NCI-H2227 treated with DMSO at 0.1 percent for 48 hours (cell line): ENCODE measurements around the gene HBB.

ENCODE experiments used
- DNase-seq: peaks from one replicate; lab custom pipeline; 2025; lab: John Stamatoyannopoulos, UW

The HBB gene

DNA sequence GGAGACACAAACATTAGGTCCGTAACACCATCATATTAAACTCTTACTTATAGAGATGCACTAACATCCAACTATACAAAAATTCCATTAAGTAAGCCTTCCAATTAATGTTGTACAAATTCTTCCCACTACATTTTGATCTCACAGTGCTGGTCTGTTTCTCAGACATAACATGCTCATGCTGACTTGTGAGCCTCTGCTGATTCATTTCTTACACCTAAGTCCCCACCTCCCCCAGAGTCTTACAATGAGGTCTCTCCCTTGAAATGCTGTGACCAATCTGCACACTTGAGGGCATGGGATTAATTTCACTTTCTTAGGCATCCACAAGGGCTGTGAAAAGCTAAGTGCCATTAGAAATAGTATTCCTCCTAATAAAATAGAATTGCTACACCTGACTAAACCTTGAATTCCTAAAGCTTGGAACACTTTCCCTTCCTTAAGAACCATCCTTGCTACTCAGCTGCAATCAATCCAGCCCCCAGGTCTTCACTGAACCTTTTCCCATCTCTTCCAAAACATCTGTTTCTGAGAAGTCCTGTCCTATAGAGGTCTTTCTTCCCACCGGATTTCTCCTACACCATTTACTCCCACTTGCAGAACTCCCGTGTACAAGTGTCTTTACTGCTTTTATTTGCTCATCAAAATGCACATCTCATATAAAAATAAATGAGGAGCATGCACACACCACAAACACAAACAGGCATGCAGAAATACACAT lies 20.8 kb upstream of the HBB start:
- DNase-seq: no peak

DNA sequence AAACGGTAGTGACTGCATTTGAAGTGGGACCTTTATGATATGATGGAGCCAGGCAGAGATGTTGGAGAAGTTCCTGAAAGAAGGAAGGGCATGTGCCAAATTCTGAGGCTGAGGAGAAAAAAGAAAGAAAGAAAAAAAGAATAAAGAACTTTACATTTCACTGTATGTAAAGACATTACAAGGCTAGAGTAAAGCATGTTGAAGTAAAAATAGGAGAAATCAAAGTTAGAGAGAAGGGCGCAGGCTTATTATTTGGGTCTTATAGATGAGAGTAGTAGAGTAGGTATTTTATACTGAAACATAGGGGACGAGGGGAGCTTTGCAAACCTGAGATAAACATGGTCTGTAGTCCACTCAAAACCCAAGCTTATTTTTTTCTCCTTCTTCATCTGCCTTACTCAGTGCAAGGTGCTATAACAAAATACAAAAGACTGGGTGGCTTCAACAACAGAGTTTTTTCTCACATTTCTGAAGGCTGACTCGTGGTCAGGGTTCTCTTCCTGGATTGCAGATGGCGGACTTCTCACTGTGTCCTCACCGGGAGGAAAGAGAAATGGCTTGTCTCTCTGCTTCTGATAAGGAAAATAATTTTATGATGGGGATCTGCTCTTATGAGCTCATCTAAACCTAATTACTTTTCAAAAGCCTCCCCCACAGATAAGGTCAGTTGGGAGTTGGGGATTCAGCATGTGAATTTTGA lies 20.1 kb upstream of the HBB start:
- DNase-seq: no peak

DNA sequence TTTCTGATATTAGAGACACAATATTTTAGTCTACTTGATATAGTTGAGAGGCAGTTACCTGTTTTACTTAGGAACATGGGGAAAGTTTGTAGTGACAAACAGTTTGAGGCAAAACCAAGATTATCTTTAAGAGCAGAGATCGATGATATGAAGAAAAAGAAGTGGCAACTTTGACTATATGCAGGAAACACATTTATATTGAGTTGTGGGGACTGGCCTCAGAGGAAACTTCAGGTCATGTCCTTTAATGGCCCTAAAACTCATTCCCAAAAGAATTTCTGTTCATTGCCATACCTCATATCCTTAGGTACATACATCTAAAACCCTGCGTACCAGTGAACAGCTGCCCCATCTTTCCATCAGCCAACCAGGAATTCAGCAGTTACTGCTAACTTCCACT lies 18.3 kb upstream of the HBB start:
- no peak for DNase-seq

DNA sequence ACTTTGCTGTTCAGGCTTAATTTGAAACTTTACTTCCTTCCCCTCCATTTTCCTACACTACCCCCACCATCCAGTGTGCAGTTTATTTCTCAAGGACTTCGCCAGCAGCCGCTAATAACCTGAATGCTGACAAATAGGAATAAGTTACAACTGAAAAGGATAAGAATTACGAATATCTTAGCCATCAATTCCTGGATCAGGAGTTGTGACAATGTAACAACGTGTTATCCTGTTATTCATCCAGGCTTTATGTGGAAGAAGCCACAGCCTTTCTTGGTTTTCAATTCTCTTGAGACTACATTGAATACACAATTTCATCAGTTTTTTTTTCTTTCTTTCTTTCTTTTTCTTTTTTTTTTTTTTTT lies 16.9 kb upstream of the HBB start:
- DNase-seq: no peak

DNA sequence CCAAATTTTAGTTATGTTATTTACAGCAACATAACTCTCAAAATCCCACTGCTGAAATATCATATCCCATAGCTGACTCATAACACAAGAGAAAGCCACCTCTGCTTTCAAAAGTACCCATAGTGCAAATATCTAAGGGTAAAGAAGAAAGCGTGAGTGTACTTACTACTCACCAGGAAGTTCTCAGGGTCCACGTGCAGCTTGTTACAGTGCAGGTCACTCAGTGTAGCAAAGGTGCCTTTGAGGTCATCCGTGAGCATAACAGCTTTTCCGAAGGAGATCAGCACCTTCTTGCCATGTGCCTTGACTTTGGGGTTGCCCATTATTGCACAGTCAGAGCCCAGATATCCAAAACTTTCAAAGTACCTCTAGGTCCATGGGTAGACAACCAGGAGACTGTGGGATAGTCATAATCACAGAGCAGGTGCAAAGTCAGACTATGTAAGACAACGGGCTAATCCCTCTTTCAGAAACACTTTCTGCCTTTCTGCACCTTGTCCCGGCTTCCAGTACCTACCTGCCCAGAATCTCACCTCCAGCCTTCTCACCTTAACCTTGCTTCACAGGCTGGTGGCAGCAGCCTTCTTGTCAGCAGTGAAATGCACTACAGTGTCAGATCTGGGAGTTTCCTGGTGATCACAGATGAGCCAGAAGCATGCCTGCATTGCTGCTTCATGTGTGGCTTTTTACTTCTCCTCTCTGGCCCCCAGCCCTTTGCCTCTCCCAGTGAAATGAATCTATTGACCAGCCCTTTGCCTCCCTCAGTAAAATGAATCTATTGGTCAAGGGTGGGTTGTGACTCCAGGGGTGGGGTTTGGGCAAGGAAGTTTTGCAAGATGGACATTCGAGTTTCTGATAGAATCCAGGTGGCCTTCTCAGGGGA lies 16.3 kb upstream of the HBB start:
- DNase-seq: no peak

DNA sequence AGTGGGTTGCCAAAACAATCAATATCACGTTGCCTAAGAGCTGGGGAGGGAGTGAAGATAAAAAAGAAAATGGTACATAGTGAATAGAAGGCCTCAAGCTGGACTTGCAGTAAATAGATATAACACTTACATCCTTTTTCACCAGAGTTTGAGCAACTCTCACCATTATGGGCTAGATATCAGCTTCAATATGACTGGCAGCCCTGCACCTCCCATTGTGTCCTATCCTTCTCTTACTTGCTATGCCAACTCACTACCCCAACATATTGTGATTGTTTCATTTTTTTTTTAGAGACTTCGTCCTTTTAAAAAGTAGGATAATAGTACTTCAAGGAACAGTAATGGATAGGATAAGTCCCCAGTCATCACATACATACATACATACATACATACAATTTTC lies 15.3 kb upstream of the HBB start:
- DNase-seq: no peak

DNA sequence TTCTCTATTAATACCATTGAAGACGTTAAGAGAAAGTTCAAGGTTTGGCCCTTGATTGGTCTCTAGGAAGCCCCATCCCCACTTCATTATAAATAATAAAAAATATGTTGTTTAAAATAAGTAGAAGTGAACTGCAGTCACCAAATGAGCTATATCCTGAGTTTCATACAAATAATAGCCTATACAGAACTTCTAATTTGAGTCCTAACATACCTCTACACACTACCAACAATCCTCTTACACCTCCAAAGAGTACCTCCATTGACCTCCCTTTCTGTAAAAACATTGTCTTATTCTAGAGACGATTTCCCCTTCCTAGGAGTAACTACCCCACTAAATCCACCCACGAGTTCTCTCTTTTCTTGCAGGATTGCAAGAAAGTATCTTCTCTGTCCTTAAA lies 14.6 kb upstream of the HBB start:
- DNase-seq: no peak

DNA sequence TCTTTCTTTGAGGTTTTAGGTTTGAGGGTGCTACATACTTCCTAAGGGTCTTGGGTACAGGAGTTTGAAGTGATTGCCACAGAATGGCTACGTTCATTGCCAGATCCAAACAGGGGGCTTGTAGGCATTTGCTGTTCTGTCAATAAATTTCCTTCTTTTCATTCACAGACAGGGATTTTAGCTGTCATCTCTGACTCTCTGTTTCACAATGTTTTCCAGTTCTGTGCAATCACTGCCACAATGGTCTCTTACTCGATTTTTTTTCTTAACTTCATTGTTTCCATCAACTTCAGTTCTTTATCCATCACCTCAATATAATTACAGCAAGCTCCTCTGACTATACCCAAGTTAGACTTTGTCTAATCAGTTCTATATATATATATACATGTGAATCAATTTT lies 13.6 kb upstream of the HBB start:
- no peak for DNase-seq

DNA sequence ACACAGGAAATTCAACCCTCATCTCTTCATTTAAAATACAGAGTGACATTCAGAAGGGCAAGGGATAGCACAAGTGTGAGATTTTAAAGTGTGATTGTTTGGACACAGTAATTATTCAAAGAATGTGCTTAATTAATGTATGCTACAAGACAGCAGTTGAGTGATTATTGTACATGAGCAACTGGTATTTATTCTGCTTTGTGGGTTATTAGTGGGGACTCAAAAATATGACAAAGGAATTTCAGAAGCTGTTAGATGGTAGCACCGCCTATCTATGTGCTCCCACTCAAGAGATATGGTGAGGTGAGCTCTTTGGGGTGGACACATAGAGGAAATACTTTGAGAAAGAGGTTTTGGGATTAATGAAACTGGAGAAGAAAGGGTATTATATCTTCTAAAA lies 13.2 kb upstream of the HBB start:
- no peak for DNase-seq

DNA sequence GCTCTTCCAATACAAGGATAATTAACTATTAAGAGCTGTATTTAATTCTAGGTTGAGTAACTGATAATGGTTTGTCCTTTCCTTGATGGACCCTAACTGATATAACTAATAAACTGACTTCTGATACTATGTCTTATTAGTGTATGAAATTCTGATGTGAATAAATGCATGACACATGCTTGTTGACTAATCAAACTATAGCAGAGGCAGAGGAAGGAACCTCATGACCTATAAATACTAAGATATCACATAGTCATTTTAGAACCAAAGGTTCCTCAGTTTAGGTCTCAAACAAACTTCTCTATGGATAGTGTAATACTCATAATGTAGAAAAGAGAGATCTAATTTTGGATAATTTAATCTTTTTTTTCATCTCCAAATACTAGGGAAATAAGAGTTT lies 12.2 kb upstream of the HBB start:
- no peak for DNase-seq

DNA sequence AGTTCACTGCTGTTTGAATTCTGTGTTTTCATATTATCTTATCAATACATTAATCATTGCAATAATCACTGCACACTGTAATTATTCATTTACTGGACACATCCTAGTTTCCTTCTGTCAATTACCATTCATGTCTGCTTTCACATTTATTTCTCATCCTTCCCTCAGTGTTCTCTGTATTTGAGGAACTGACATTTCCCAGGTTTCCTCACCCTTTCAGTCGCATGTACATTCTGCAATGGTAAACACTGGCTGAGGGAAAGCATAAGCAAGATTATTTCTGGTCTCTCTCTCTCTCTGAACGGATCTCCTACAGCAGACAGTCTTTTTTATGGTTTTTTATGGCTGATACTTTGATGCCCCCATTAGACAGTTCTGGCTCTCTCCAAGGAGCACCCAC lies 11.6 kb upstream of the HBB start:
- DNase-seq: no peak

DNA sequence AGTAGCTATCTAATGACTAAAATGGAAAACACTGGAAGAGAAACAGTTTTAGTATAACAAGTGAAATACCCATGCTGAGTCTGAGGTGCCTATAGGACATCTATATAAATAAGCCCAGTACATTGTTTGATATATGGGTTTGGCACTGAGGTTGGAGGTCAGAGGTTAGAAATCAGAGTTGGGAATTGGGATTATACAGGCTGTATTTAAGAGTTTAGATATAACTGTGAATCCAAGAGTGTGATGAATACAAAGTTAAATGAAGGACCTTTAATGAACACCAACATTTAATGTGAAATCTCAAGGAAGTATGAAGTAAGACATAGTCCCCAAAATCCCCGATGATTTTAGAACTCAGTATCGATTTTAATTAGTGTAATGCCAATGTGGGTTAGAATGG lies 10.5 kb upstream of the HBB start:
- DNase-seq: no peak

DNA sequence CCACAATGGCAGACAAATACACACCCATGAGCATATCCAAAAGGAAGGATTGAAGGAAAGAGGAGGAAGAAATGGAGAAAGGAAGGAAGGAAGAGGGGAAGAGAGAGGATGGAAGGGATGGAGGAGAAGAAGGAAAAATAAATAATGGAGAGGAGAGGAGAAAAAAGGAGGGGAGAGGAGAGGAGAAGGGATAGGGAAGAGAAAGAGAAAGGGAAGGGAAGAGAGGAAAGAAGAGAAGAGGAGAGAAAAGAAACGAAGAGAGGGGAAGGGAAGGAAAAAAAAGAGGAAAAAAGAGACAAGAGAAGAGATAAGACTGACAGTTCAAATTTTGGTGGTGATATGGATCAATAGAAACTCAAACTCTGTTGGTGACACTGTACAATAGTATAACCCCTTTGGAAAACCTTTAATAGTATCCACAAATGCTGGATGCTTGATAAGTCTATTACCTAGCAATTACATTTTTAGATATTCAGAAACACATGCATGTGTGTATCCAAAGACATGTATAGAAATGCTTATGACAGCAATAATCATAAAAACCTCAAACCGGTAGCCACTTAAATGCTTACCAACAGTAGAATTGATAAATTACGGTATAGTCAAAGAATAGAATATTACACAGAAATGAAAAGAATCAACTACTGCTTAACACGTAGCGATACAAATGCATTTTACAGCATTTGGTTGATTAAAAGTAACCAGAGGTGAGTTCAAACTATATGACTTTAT lies 8.7 kb upstream of the HBB start:
- no peak for DNase-seq

DNA sequence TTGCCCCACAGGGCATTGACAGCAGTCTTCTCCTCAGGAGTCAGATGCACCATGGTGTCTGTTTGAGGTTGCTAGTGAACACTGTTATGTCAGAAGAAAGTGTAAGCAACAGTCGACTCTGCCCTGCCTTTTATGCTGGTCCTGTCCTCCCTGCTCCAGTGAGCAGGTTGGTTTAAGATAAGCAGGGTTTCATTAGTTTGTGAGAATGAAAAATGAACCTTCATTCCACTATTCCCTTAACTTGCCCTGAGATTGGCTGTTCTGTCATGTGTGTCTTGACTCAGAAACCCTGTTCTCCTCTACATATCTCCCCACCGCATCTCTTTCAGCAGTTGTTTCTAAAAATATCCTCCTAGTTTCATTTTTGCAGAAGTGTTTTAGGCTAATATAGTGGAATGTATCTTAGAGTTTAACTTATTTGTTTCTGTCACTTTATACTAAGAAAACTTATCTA lies 7.5 kb upstream of the HBB start, which contains the start of gene HBD:
HBD (minus strand) TSS at position 103 of the 454 bp plus-strand sequence; CDS start at position 53, 50 bp downstream.
- no peak for DNase-seq

DNA sequence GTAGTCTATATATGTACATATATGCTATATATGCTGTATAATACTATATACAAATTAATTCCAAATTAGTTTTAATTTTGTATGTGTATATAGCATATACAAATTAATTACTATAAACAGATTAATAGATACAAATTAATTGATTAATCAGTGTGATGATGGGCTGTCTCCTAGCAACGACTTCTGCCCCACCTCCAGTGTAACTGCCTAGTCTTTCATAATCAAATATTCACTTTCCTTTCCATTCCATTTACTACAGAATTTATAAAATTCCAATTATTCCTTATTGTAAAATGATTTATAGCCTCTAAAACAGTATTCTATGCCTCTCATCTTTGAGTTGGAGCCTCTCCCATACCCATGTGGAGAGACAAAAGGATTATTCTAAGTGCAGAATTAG lies 6.4 kb upstream of the HBB start:
- no peak for DNase-seq

DNA sequence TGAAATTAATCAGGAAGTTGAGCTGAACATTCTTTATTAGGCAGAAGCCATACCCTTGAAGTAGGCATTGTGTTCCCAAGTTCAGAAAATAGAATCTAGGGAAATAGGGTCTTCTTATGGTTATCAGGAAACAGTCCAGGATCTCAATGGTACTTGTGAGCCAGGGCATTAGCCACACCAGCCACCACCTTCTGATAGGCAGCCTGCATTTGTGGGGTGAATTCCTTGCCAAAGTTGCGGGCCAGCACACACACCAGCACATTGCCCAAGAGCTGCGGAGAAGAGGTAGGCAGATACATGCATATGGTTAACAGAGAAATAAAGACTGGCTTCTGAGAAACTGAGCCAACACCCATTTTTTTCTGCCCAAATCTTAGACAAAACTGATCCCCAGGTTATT lies 6.0 kb upstream of the HBB start:
- no peak for DNase-seq

DNA sequence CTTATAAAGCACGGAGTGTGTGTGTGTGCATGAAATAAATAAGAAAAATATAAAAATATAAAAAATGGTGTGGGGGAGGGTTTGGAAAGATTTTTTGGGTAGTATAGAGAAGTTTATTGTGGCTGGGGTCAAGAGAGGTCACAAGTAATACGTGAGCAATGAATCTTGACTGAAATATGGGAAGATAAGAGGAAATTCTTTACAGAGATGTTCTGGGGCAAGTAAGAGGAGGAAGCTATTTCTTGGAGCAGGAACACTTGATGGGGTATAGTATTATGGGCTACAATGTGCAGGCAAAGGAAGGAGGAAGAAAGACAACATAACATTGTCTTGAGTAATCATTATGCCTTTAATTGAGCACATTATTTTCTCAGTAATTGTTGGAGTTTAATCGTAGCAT lies 5.3 kb upstream of the HBB start:
- no peak for DNase-seq

DNA sequence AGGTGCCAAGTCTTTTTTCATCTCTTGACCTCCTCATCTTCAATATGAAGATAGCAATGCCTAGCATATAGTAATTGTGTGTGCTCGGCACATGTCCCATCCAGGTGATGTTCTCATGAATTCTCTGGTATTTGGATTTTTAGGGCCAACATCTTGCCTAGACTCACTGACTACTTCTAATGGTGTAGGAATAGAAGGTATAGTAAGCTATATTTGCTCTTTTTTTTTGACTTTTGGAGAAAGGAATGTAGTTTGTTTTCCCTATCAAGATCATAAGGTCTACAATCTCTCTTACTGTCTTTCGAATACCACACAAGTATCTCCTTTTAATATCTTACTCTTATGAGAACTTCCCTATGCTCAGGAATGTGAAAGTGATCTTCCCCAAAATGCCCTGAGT lies 4.2 kb upstream of the HBB start:
- no peak for DNase-seq

DNA sequence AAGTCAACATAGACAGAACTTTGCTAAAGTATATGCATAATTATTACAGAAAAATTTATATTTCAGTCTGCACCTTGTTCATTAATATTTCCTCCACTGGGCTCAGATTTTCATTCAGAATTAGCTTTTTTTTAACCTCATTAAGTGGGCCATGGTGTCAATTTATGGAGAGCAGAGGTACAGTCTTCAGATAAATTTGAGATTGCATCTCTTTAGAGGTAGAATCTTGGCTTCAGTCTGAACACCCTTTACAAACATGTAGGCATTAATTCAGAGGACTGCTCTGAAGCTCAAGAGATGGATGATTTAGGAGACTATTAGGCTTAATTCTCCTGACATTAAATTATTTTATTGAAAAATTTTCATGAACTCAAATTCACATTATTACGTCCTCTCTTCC lies 3.4 kb upstream of the HBB start:
- DNase-seq: no peak

DNA sequence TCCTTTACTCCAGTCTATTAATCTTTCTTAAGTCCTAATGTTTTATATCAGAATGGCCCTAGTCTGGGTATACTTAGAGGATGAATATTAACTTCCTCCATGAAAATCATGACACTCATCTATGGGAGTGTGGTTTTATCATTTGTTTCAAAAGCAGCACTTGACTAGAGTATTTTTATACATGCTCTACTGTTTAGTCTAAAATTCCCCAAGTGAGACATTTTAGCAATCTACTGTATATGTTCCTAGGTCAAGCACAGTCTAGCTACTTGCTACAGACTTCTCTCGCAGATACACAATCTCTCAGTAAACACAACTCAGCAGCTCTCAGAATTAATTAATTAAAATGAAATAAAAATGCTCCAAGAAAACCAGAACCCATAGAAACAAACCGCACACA lies 2.9 kb upstream of the HBB start:
- no peak for DNase-seq

DNA sequence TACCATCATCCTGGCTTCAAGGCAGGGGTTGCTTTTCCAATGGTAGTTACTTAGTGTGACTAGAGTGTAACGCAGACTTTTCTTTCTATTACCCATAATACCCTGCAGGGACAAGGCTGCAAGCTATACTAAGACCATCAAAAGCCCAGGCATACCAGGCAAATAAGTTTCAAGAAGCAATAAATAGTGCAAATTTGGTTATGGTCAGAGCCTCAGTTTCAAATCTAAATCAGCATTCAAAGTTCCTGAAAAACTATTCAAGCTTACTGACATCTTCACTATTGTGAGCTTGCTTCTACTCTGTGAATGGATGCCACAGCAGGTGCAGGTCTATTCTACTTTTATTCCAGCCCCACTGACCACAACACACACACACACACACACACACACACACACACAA lies 2.5 kb upstream of the HBB start:
- DNase-seq: no peak

DNA sequence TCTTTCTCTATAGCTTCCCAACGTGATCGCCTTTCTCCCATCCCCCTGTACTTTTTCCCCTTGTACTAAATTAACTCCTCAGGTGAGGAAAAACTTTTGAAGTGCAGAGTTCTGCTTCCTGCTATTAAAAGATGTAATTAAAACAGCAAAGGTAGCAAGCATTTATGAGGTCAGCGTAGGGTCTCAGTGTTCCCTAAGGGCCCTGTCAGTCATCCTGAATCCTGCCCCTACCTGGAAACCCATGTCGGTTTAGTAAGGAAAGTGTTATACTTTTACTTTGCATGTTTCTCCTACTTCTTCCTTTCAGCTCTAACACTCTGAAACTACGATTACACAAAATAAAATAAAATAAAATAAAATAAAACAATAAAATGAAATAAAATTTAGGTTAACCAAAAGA lies 1.3 kb upstream of the HBB start:
- DNase-seq: no peak
